Transverse colon (tissue), 3 donors: ENCODE measurements around the gene TFEB.

Source experiments
- CTCF ChIP-seq, 5 experiments: fragments of 200-600 bp in 3 of 5; fragments of 450-650 bp in 2 of 5; sonication (generic) in 3 of 5; IDR thresholded peaks; 1 replicate in 2 of 5; 2 replicates in 3 of 5; pipeline ENCODE4 v1.5.1; 2016 to 2017; ENCODE audit warnings: antibody characterized with exemption in 5 of 5, inconsistent platforms in 3 of 5, mild to moderate bottlenecking in 2 of 5, moderate library complexity in 1 of 5
- EP300 ChIP-seq: sonication (generic); formaldehyde crosslinking; IDR thresholded peaks from one replicate; pipeline ENCODE4 v1.6.1; 2017; ENCODE audit warnings: antibody characterized with exemption, low read depth

- TF ChIP-seq EP300 (no peak), CTCF (IDR thresholded peaks at IDR 0.05) (no peak)
Measured at GRCh38 chr6:41720262-41720620, 15.2 kb downstream of the TFEB start.
